ENCODE results near the gene CH25H. TPM values are rescaled to one million over a fixed set of nuclear protein-coding genes. Genes with fewer than 3 reads are reported as not detected.

The CH25H gene
- total and polyA plus RNA-seq, 8 donors = 0.32 to 1.9 (median 0.49) TPM; not detected in 1

GRCh38 chr10:89228962-89229361, 21.8 kb upstream of the CH25H start:
- Histone ChIP-seq H3K9me3 (no peaks in the 10 kb centered on the region), H3K27ac (no peak overlapping the region), H3K27me3 (no peaks in the 10 kb centered on the region), H3K4me3 (no peak overlapping the region), H3K36me3 (no peaks in the 10 kb centered on the region), H3K4me1 (no peaks in the 10 kb centered on the region)
- FAIRE-seq = no peak
- no peak for TF ChIP-seq CTCF (IDR thresholded peaks at IDR 0.05)
- ATAC-seq = no peak
- no peak for DNase-seq
- intact Hi-C loops (cut with DNase I) = no loop called here

GRCh38 chr10:89228146-89228545, 21.0 kb upstream of the CH25H start:
- TF ChIP-seq CTCF (IDR thresholded peaks at IDR 0.05) = no peak
- intact Hi-C loops (cut with DNase I) = no loop called here
- Histone ChIP-seq H3K4me1 (no peaks in the 10 kb centered on the region), H3K36me3 (no peaks in the 10 kb centered on the region), H3K27ac (no peak overlapping the region), H3K4me3 (no peak overlapping the region), H3K27me3 (no peaks in the 10 kb centered on the region), H3K9me3 (no peaks in the 10 kb centered on the region)
- no peak for ATAC-seq
- no peak for DNase-seq
- 94 to 98% methylated on average over 3 of the region's 3 CpGs for WGBS, 2 donors
- no peak for FAIRE-seq

- TF ChIP-seq CTCF (IDR thresholded peaks at IDR 0.05) = no peak
- Histone ChIP-seq H3K4me1 (no peaks in the 10 kb centered on the region), H3K36me3 (no peaks in the 10 kb centered on the region), H3K27ac (no peak overlapping the region), H3K9me3 (no peaks in the 10 kb centered on the region), H3K27me3 (no peaks in the 10 kb centered on the region), H3K4me3 (no peak overlapping the region)
- DNase-seq = no peak
- no peak for ATAC-seq
- FAIRE-seq = no peak
- 92 to 98% methylated on average over 1 of the region's 1 CpG for WGBS, 2 donors
- intact Hi-C loops (cut with DNase I) = no loop called here
Observed at GRCh38 chr10:89226891-89227290, 19.8 kb upstream of the CH25H start.

GRCh38 chr10:89224739-89225443, 17.8 kb upstream of the CH25H start:
- TF ChIP-seq CTCF (IDR thresholded peaks at IDR 0.05) = no peak
- Histone ChIP-seq H3K27me3 (no peaks in the 10 kb centered on the region), H3K27ac (peak overlapping the region in 2 of 4 donors; percentile 13 to 52), H3K9me3 (no peaks in the 10 kb centered on the region), H3K4me3 (peak overlapping the region in 1 of 4 donors; percentile 13), H3K36me3 (no peaks in the 10 kb centered on the region), H3K4me1 (no peaks in the 10 kb centered on the region)
- peak in 3 of 4 donors; percentile 41 to 71 (median 69) for ATAC-seq
- intact Hi-C loops (cut with DNase I) = no loop called here
- peak in 1 of 6 donors; percentile 31 for DNase-seq
- WGBS, 2 donors = 48 to 60% methylated on average over 18 of the region's 18 CpGs
- no peak for FAIRE-seq

- Histone ChIP-seq H3K36me3 (no peaks in the 10 kb centered on the region), H3K27me3 (no peaks in the 10 kb centered on the region), H3K9me3 (no peaks in the 10 kb centered on the region), H3K4me3 (no peak overlapping the region), H3K4me1 (peaks cover 0 to 10% (median 7%) of the 10 kb centered on the region in 3 donors), H3K27ac (no peak overlapping the region)
- no peak for DNase-seq
- 60 to 68% methylated on average over 2 of the region's 2 CpGs for WGBS, 2 donors
- no peak for FAIRE-seq
- intact Hi-C loops (cut with DNase I) = no loop called here
- no peak for ATAC-seq
- no peak for TF ChIP-seq CTCF (IDR thresholded peaks at IDR 0.05)
Observed at GRCh38 chr10:89221919-89222318, 14.8 kb upstream of the CH25H start.

All from pancreas (tissue), 10 donors.